Activated naive CD4-positive, alpha-beta T cell treated with anti-CD3 and anti-CD28 coated beads, Interleukin-2, amount 50 U/mL, for 24 hours (primary cell): ENCODE results near the gene LGALS9.
"Not testable (repeated sequence)": the region's sequence is repeated elsewhere in the genome, so short reads cannot be mapped to it uniquely, and the experiment has no call there.

ENCODE experiments used
- H3K27ac Mint-ChIP-seq: one replicate; pipeline ENCODE4 v1.8.0; 2021; ENCODE audit warnings: mild to moderate bottlenecking, mixed read lengths
- H3K27me3 Mint-ChIP-seq: one replicate; pipeline ENCODE4 v1.8.0; 2021; ENCODE audit warnings: mixed read lengths
- H3K36me3 Mint-ChIP-seq: one replicate; pipeline ENCODE4 v1.8.0; 2021; ENCODE audit warnings: mixed read lengths
- H3K4me1 Mint-ChIP-seq: one replicate; pipeline ENCODE4 v1.8.0; 2021; ENCODE audit warnings: mixed read lengths
- H3K4me3 Mint-ChIP-seq: one replicate; pipeline ENCODE4 v1.8.0; 2021; ENCODE audit warnings: mild to moderate bottlenecking, mixed read lengths
- H3K9me3 Mint-ChIP-seq: one replicate; pipeline ENCODE4 v1.8.0; 2021; ENCODE audit warnings: mixed read lengths

Gene LGALS9

DNA sequence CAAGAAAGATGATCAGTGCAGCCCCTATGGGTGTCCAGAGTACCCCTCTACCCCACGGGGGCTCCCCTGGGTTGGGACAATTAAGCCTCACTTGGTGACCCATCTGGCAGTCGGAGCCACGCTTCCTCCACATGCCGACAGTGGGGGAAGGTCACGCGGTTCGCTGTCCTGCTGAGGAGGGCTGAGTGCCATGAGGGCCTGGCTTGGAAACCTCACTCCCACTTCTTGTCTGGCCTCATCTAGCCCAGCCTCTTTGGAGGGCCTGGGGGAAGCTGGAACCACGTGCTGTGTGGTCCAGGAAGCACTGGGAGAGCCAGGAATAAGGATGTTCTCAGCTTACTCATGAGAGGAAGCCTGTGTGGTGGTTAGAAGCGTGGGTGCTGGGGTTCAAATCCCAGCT is 1.8 kb downstream of the LGALS9 start:
- not testable (repeated sequence) for H3K27ac Mint-ChIP-seq, H3K9me3 Mint-ChIP-seq, H3K27me3 Mint-ChIP-seq, H3K36me3 Mint-ChIP-seq
- peaks cover 55% of the 10 kb centered on the region for H3K4me1 Mint-ChIP-seq
- H3K4me3 Mint-ChIP-seq, result peak overlapping the region; percentile 44

DNA sequence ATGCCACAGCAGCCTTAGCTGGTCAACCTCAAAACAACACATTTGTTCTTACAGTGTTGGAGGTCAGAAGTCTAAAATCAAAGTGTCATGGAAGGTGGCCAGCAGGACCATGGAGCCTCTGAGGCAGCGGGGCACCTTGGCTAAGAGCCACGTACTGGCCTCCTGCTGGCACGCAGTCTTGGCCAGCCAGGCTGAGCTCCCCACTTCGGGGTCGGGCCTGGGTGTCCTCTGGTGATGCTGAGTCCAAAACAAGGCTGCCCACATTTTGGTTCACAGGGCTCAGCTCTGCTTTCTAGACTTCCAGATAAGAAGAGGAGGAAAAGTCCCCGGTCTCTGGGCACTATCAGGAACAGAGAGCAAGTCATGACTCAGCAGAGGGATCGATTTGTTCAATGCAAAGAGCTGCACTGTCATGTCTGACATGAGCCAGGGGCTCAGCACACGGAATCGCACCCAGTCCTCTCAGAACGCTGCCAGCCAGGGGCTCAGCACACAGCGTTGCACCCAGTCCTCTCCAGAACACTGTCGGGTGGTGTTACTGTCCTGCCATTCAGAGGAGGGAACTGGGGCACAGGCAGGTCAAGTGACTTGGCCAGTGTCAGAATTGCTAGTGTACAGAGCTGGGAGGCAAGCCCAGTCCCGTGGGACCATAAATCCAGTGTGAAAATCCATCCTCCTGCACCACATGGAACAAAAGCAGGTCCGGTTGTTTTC is 2.5 kb downstream of the LGALS9 start:
- no peaks in the 10 kb centered on the region for H3K27me3 Mint-ChIP-seq
- H3K36me3 Mint-ChIP-seq, result peaks cover 2% of the 10 kb centered on the region
- H3K4me3 Mint-ChIP-seq, result peak overlapping the region; percentile 44
- no peak overlapping the region for H3K27ac Mint-ChIP-seq
- no peaks in the 10 kb centered on the region for H3K9me3 Mint-ChIP-seq
- peaks cover 55% of the 10 kb centered on the region for H3K4me1 Mint-ChIP-seq

DNA sequence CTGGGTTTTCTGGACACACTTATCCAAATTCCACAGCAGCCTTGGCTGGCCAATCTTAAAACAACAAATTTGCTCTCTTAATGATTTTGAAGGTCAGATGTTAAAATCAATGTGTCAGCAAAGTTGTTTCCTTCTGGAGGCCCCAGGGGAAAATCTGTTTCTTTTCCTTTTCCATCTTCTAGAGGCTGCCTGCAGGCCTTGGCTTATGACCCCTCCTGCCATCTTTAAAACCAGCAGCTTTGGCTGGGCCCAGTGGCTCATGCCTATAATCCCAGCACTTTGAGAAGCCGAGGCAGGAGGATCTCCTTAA is 3.0 kb downstream of the LGALS9 start:
- Mint-ChIP-seq H3K4me1 (peaks cover 55% of the 10 kb centered on the region), H3K27ac (no peak overlapping the region), H3K27me3 (no peaks in the 10 kb centered on the region), H3K36me3 (peaks cover 2% of the 10 kb centered on the region), H3K9me3 (no peaks in the 10 kb centered on the region), H3K4me3 (no peak overlapping the region)

DNA sequence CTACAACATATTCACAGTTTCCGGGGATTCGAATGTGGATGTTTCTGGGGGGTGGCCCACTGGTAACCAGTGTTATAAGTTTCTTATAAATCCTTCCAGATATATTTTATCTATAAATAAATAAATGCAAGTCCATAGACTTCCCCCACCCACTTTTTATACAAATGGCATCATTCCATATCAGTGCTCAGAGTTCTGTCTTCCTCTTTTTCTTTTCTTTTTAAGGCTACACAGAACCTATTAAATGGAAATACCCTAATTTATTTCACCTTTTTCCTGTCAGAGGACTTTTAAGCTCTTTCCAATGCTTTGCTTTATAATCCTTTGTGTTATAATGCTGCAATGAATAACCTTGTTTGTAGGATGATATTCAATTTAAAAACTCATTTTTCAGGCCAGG is 3.8 kb downstream of the LGALS9 start:
- peak overlapping the region; percentile 55 for H3K4me3 Mint-ChIP-seq
- peak overlapping the region; percentile 71 for H3K27ac Mint-ChIP-seq
- no peaks in the 10 kb centered on the region for H3K9me3 Mint-ChIP-seq
- H3K4me1 Mint-ChIP-seq, result peaks cover 51% of the 10 kb centered on the region
- H3K36me3 Mint-ChIP-seq, result peaks cover 2% of the 10 kb centered on the region
- H3K27me3 Mint-ChIP-seq, result no peaks in the 10 kb centered on the region

DNA sequence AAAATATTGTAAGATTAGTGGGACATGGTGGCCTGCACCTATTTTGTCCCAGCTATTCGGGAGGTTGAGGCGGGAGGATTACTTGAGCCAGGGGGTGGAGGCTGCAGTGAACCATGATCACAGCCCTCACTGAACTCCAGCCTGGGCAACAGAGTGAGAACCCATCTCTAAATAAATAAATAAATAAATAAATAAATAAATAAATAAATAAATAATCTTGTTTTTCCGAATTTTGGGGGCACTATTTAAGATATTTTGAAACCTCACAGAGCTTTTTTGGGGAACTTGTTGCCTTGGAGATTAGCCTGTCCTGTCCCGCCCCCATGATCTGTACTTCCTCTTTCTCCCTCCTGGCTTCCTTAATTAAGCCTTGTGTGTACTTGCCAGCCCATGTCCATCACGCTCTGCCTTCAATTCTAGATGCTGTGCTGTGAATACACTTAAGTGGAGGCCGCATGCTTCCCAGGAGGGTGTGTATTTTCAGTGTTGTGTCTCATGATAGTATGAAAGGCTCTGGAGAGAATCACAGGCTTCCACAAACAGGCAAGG is 4.4 kb downstream of the LGALS9 start:
- Mint-ChIP-seq H3K27ac (peak overlapping the region; percentile 90), H3K36me3 (peaks cover 4% of the 10 kb centered on the region), H3K27me3 (no peaks in the 10 kb centered on the region), H3K4me3 (no peak overlapping the region), H3K4me1 (peaks cover 45% of the 10 kb centered on the region), H3K9me3 (no peaks in the 10 kb centered on the region)

DNA sequence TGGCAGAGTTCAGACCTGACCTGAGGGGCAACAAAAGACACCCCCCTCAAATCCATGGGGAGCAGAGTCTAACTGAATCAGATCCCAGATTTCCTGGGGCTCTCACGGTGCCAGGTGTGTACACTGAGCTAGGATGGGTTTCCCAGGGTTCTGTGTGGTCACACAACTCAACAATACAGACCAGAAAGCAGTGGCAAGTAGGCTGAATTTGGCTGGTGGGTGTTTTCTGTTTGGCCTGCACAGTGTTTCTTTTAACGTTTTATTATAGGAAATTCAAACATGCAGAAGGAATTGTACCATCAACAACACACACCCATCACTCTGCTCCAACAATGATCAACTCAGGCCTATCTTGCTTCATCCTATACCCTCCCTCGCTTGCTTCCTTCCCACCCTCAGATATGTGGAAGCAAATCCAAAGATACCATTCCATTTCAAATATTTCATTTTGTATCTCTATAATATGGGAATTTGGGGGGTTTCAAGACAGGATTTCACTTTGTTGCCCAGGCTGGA is 5.1 kb downstream of the LGALS9 start:
- Mint-ChIP-seq H3K4me1 (peaks cover 38% of the 10 kb centered on the region), H3K27ac (peak overlapping the region; percentile 35)
- not testable (repeated sequence) for H3K27me3 Mint-ChIP-seq, H3K36me3 Mint-ChIP-seq, H3K9me3 Mint-ChIP-seq, H3K4me3 Mint-ChIP-seq

DNA sequence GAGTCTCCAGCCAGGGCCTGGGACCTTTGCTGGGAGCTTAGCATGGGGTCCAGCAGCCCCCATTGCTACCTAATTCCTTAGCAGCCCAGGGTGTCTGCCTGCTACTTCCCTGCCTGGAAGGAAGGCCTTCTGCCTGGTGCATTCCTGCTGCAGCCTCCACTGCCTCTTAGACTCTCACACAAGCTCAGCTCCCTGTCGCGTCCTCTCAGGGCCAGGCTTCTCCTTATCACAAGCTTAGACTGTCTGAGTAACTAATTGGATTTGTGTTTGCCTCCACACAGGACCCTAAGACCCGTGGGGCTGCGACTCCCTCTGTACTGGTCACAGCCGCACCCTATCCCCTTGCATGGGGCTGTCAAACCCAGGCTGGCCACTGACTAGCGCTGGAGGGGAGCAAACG is 6.8 kb downstream of the LGALS9 start:
- H3K27me3 Mint-ChIP-seq, H3K9me3 Mint-ChIP-seq, H3K27ac Mint-ChIP-seq, H3K36me3 Mint-ChIP-seq, H3K4me3 Mint-ChIP-seq: not testable (repeated sequence)
- peaks cover 24% of the 10 kb centered on the region for H3K4me1 Mint-ChIP-seq

DNA sequence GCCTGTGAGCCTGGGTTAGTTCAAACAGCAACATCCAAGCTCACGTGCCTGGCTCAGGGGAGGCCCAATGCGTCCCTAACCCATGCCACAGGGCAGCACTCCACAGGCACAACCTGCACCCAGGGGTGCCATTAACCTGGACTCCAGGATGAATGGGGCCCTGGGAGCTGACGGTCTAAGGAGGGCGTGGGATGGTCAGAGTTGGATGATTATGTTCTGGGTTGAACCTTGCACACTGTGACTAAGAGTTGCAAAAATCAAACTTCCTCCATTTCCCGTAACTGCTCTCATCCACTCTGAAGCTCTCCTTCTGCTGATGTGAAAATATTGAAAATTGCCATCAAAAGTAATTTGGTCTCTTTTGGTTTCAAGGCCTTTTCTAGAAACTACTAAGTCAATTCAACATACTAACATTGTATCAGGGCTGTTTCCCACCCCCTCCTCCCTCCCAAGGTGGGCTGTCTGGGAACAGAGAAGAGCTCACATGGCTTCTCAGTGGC is 7.5 kb downstream of the LGALS9 start:
- H3K36me3 Mint-ChIP-seq, H3K27me3 Mint-ChIP-seq, H3K4me3 Mint-ChIP-seq, H3K9me3 Mint-ChIP-seq, H3K27ac Mint-ChIP-seq: not testable (repeated sequence)
- peaks cover 19% of the 10 kb centered on the region for H3K4me1 Mint-ChIP-seq

DNA sequence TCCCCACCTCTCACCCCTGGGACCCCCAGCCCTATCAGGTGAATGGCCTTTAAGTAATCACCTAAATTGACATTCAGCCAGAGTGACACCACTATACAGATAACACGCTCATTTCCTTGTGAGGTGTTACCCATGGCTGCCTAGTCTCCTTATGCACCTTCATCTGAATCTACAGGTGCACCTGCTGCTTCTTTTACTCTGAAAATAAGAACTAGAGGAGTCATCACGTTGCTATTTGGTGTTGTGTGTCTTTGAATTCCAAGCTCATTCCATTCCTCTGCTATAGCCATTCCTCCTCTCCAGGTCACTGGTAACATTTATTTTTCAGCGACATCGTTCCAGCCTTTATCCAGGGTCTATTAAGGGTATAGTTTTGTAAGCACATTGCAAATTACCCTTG is 9.8 kb downstream of the LGALS9 start:
- Mint-ChIP-seq H3K4me1 (peaks cover under 1% of the 10 kb centered on the region), H3K27ac (no peak overlapping the region), H3K9me3 (no peaks in the 10 kb centered on the region), H3K4me3 (no peak overlapping the region), H3K27me3 (no peaks in the 10 kb centered on the region), H3K36me3 (peaks cover 5% of the 10 kb centered on the region)

DNA sequence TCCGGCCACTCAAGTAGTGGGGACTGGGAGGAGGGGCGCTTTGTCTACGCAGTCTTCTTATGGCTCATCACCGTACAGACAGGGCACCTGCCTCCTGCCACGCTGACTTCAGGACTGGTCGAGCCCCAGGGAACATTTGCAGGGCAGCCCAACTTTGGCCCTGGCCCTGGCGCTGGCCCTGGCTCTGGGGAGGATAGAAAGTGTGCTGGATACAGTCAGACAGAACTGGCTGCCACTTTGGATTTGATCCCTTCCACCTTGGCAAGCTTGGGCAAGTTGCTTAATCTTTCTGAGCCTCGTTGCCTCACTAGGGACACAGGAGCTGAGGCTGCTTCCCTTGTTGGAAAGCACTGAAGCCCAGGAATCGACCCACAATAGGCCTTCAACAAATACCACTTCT is 13.6 kb downstream of the LGALS9 start:
- no peaks in the 10 kb centered on the region for H3K27me3 Mint-ChIP-seq
- H3K4me1 Mint-ChIP-seq, result no peaks in the 10 kb centered on the region
- no peaks in the 10 kb centered on the region for H3K9me3 Mint-ChIP-seq
- H3K27ac Mint-ChIP-seq, result no peak overlapping the region
- peaks cover 5% of the 10 kb centered on the region for H3K36me3 Mint-ChIP-seq
- no peak overlapping the region for H3K4me3 Mint-ChIP-seq

DNA sequence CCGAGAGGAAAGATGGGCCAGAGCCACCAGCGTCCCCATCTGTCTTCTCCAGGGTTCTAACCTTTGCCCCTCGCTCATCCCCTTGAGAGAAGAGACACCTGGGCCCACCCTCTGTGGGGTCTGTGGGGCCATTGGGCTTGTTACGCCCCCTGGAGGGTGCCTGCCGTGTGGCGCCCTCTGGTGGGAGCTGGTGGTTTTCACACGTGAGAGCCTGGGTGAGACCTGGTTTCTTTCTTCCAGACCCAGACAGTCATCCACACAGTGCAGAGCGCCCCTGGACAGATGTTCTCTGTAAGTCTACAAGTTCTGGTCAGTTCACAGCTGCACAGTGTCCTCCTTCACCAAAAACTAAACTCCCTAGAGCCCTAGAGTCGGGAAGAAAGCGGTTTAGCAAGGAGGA is 14.6 kb downstream of the LGALS9 start:
- not testable (repeated sequence) for H3K4me3 Mint-ChIP-seq, H3K9me3 Mint-ChIP-seq, H3K27me3 Mint-ChIP-seq, H3K36me3 Mint-ChIP-seq, H3K27ac Mint-ChIP-seq, H3K4me1 Mint-ChIP-seq

DNA sequence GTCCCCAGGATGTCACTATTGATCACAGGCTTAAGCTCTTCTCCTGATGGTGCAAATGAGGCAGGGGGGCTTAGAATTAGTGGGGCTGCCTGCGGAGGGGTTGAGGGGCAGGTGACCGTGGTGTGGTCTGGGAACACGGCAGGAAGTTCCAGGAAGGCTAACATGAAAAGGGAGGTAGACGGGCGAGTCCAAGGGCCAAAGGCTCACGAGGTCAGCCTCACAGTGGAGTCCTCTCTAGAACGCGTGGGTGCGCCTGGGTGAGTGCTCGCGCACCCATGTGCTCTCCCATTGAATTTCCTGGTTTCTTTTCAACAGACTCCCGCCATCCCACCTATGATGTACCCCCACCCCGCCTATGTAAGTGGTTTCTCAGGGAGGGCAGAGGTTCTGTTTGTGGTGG is 15.2 kb downstream of the LGALS9 start:
- Mint-ChIP-seq H3K4me1 (no peaks in the 10 kb centered on the region), H3K27ac (no peak overlapping the region), H3K36me3 (peaks cover 4% of the 10 kb centered on the region), H3K9me3 (no peaks in the 10 kb centered on the region), H3K4me3 (no peak overlapping the region), H3K27me3 (no peaks in the 10 kb centered on the region)

DNA sequence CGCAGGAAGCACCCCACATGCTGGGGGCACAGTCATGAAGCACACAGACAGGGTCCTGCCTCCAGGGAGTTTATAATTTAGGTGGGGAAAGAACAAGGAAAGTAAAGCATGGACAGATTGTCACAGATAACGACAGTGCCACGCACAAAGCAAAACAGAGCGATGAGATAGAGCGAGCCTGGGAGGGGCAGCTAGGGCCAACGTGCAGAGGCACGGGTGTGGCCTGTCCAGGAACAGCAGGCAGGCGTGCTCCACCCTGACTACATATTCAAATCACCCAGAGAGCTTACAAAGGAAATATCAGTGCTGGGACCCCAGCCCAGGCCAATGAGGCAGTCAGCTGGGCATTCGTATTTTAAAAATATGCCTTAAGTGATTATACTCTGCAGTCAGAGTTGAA is 16.8 kb downstream of the LGALS9 start:
- Mint-ChIP-seq H3K9me3 (no peaks in the 10 kb centered on the region), H3K27me3 (no peaks in the 10 kb centered on the region), H3K4me3 (no peak overlapping the region), H3K27ac (no peak overlapping the region), H3K4me1 (peaks cover 3% of the 10 kb centered on the region), H3K36me3 (peaks cover 3% of the 10 kb centered on the region)

DNA sequence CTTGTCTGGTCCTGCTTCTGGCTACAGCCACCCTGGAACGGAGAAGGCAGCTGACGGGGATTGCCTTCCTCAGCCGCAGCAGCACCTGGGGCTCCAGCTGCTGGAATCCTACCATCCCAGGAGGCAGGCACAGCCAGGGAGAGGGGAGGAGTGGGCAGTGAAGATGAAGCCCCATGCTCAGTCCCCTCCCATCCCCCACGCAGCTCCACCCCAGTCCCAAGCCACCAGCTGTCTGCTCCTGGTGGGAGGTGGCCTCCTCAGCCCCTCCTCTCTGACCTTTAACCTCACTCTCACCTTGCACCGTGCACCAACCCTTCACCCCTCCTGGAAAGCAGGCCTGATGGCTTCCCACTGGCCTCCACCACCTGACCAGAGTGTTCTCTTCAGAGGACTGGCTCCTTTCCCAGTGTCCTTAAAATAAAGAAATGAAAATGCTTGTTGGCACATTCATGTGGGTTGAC is 18.2 kb downstream of the LGALS9 start:
- not testable (repeated sequence) for H3K9me3 Mint-ChIP-seq, H3K4me3 Mint-ChIP-seq, H3K4me1 Mint-ChIP-seq, H3K27me3 Mint-ChIP-seq, H3K27ac Mint-ChIP-seq, H3K36me3 Mint-ChIP-seq

DNA sequence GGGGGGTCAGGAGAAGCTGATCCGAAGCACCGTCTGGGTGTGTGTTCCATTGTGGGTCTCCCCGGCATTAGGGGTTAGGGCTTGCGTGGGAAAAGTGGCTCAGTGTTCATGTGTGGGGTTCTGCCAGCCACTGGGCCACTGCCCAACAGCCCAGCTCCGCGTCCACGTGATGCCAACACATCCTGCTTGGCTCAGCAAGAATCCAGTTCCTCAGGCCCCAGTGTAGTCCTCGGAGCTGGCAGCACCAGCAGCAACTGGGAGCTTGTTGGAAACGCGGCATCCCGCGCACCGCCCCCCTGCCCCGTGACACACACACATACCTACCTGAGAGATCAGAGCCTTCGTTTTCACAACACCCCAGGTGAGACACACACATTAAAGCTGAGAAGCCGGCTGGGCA is 18.9 kb downstream of the LGALS9 start:
- Mint-ChIP-seq H3K4me1 (peaks cover 8% of the 10 kb centered on the region), H3K36me3 (no peaks in the 10 kb centered on the region), H3K9me3 (no peaks in the 10 kb centered on the region), H3K4me3 (no peak overlapping the region), H3K27ac (no peak overlapping the region), H3K27me3 (no peaks in the 10 kb centered on the region)

DNA sequence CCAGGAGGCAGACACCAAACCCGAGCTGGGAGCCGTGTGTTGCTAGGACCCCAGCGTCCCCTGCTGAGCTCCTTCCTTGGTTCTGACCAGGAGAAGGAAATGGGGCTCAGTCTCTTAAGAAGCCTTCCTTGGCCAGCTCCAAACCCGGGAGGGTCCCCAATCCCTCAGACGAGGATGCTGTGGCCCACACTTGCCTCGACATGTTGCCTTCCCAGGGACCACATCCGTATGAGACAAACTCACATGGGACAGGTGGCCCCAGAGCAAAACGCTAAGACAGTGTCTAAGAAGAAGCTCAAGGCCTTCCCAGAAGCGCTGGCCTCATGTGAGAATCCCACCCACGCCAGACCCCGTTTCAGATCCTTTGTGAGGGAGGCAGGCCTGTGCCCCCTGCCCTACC is 19.8 kb downstream of the LGALS9 start:
- no peaks in the 10 kb centered on the region for H3K9me3 Mint-ChIP-seq
- H3K36me3 Mint-ChIP-seq, result no peaks in the 10 kb centered on the region
- no peak overlapping the region for H3K4me3 Mint-ChIP-seq
- peaks cover 8% of the 10 kb centered on the region for H3K4me1 Mint-ChIP-seq
- H3K27ac Mint-ChIP-seq, result no peak overlapping the region
- H3K27me3 Mint-ChIP-seq, result no peaks in the 10 kb centered on the region
